Natural killer cell (primary cell): ENCODE measurements around the gene AKR1A1. TPM values are rescaled to one million over a fixed set of nuclear protein-coding genes. Genes with fewer than 3 reads are reported as not detected.

Experiments used
- ATAC-seq, 3 donors: fragments of 150-1000 bp in 2 of 3; fragments of 200-7000 bp in 1 of 3; cut with Tn5 transposase; 1 replicate in 1 of 3; 2 replicates in 2 of 3; pipeline ENCODE4 v1.10.0; 2021; ENCODE audit warnings: mild to moderate bottlenecking in 2 of 3, moderate library complexity in 2 of 3
- DNase-seq, 2 donors: peaks; one replicate each; pipeline versions ENCODE4 v3.0.0 to v3.0.0-alpha.2; 2013 to 2021; ENCODE audit warnings: mixed read lengths in 1 of 2
- H3K27ac ChIP-seq: one replicate; pipeline ENCODE4 v1.5.1; 2013; ENCODE audit warnings: mild to moderate bottlenecking, low read length
- H3K27me3 ChIP-seq: one replicate; pipeline ENCODE4 v1.6.1; 2013; ENCODE audit warnings: low read length; ENCODE audit not compliant: control insufficient read depth, insufficient read depth
- H3K36me3 ChIP-seq: one replicate; pipeline ENCODE4 v1.6.1; 2013; ENCODE audit warnings: low read length; ENCODE audit not compliant: control insufficient read depth, insufficient read depth
- H3K4me1 ChIP-seq: one replicate; pipeline ENCODE4 v1.6.1; 2013; ENCODE audit warnings: low read length; ENCODE audit not compliant: control insufficient read depth, insufficient read depth
- H3K4me3 ChIP-seq: one replicate; pipeline ENCODE4 v1.5.1; 2013; ENCODE audit warnings: low read length
- H3K9me3 ChIP-seq: one replicate; pipeline ENCODE4 v1.6.1; 2013; ENCODE audit warnings: low read length; ENCODE audit not compliant: control insufficient read depth, insufficient read depth
- H3K27ac Mint-ChIP-seq, 2 donors: one replicate each; pipeline ENCODE4 v1.8.0; 2022; ENCODE audit warnings: mild to moderate bottlenecking in 2 of 2, mixed read lengths in 2 of 2, moderate library complexity in 1 of 2
- H3K27me3 Mint-ChIP-seq, 2 donors: one replicate each; pipeline ENCODE4 v1.8.0; 2022; ENCODE audit warnings: low read depth in 2 of 2, mixed read lengths in 2 of 2
- H3K36me3 Mint-ChIP-seq: one replicate; pipeline ENCODE4 v1.8.0; 2022; ENCODE audit warnings: mixed read lengths
- H3K4me1 Mint-ChIP-seq, 2 donors: one replicate each; pipeline ENCODE4 v1.8.0; 2022; ENCODE audit warnings: mixed read lengths in 2 of 2
- H3K4me3 Mint-ChIP-seq: one replicate; pipeline ENCODE4 v1.8.0; 2022; ENCODE audit warnings: mild to moderate bottlenecking, moderate library complexity, mixed read lengths
- H3K9me3 Mint-ChIP-seq, 2 donors: one replicate each; pipeline ENCODE4 v1.8.0; 2022; ENCODE audit warnings: mixed read lengths in 2 of 2
- CTCF ChIP-seq: fragments of 200-600 bp; IDR thresholded peaks from one replicate; pipeline ENCODE4 v1.8.0; 2022; ENCODE audit warnings: antibody characterized with exemption
- WGBS: methylation state at CpG from one replicate; pipeline ENCODE4 v1.1.7; 2013; ENCODE audit warnings: missing lambda C conversion rate; ENCODE audit not compliant: insufficient coverage; 5-methylcytosine and 5-hydroxymethylcytosine counted together
- intact Hi-C: fragments of 100-400 bp; cut with micrococcal nuclease; formaldehyde crosslinking; loops from one replicate; pipeline ENCODE4 v1.14.2; 2022
- total RNA-seq, 4 donors: library from RNA; stranded (reverse); fragments of 120-200 nt in 1 of 4; gene quantifications; one replicate each; pipeline versions ENCODE4 v1.2.3 to v1.2.4, GENCODE V29; 2013 to 2022

The AKR1A1 gene
- 10 to 100 TPM; 45.7 to 54.2 (median 53.9) TPM for total RNA-seq
- 73.5 TPM for total RNA-seq (2013)

GRCh38 chr1:45550401-45551351 is at the start of gene AKR1A1:
Gene AKR1A1 (plus strand): TSS chr1:45550826. CDS start chr1:45561795, 10,969 bp downstream.
- peak within 1 kb of the TSS; percentile 83 for H3K27ac ChIP-seq

GRCh38 chr1:45501505-45501859 is 49.1 kb upstream of the AKR1A1 start:
- TF ChIP-seq CTCF = no peak
- H3K36me3 Mint-ChIP-seq = no peaks in the 10 kb centered on the region
- no peaks in the 10 kb centered on the region for H3K9me3 ChIP-seq
- no peak overlapping the region for H3K27ac Mint-ChIP-seq
- peaks cover 26 to 28% of the 10 kb centered on the region in 2 donors for H3K4me1 Mint-ChIP-seq
- no peak overlapping the region for H3K4me3 ChIP-seq
- peaks cover 17% of the 10 kb centered on the region for H3K4me1 ChIP-seq
- 94% methylated on average over 2 of the region's 2 CpGs for WGBS
- H3K9me3 Mint-ChIP-seq = no peaks in the 10 kb centered on the region
- H3K27me3 Mint-ChIP-seq = no peaks in the 10 kb centered on the region
- H3K36me3 ChIP-seq = no peaks in the 10 kb centered on the region
- no peak overlapping the region for H3K27ac ChIP-seq
- intact Hi-C loops = loop anchor here (2.0 kb wide), 1 partner anchor 49 kb away; the partner anchor contains the start of gene AKR1A1
- no peaks in the 10 kb centered on the region for H3K27me3 ChIP-seq
- no peak for ATAC-seq
- no peak overlapping the region for H3K4me3 Mint-ChIP-seq
- no peak for DNase-seq

More at GRCh38 chr1:45550401-45551351, at the start of gene AKR1A1:
- peak within 1 kb of the TSS; percentile 71 for H3K4me3 ChIP-seq
- no peak for TF ChIP-seq CTCF
- peaks cover 14% of the 10 kb centered on the region for H3K4me1 ChIP-seq
- no peaks in the 10 kb centered on the region for H3K9me3 Mint-ChIP-seq
- peaks cover 4 to 5% of the 10 kb centered on the region in 2 donors for H3K27me3 Mint-ChIP-seq
- 1% methylated on average over 47 of the region's 47 CpGs for WGBS
- H3K4me3 Mint-ChIP-seq = peak within 1 kb of the TSS; percentile 96
- intact Hi-C loops = loop anchor here (2.0 kb wide), 2 partner anchors 34 to 50 kb away; partner anchors contain the start of genes CCDC163, MMACHC and NASP
- H3K36me3 ChIP-seq = peaks cover 4% of the 10 kb centered on the region
- H3K4me1 Mint-ChIP-seq = peaks cover 20 to 23% of the 10 kb centered on the region in 2 donors
- H3K27me3 ChIP-seq = no peaks in the 10 kb centered on the region
- ATAC-seq (peak; percentile 93 to 97 (median 94)), DNase-seq (peak; percentile 84 to 94)
- no peaks in the 10 kb centered on the region for H3K9me3 ChIP-seq
- H3K36me3 Mint-ChIP-seq = no peaks in the 10 kb centered on the region
- peak within 1 kb of the TSS; percentile 91 to 94 for H3K27ac Mint-ChIP-seq

DNA sequence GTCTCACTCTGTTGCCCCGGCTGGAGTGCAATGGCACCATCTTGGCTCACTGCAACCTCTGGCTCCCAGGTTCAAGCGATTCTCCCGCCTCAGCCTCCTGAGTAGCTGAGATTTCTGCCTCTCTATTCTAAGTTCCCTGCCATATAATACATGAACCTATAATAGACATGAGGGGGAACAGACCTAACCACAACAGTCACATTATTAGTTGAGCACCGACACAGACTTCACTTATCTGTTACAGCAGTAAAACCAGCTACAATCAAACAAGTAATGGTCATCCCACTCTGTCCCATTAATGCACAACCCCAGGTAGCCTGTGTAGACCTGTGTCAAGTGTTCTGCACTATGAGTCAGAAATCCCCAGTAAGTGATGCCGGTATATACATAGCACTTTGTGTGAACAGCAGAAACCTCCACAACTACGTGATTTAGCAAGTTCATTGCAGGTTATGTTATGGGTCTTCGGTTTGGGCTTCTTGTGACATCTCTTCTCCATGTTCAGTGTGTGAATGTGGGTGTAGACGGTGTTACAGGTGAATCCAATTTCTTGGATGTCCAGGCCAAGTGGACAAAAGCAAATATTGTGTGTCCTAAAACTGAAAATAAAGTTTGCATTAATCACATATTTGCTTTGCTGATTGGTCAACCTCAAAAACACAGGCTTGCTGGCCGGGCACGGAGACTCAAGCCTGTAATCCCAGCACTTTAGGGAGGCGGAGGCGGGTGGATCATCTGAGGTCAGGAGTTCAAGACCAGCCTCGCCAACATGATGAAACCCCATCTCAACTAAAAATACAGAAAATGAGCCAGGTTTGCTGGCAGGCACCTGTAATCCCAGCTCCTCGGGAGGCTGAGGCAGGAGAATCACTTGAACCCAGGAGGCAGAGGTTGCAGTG is 46.9 kb upstream of the AKR1A1 start:
- H3K36me3 Mint-ChIP-seq = no peaks in the 10 kb centered on the region
- no peak overlapping the region for H3K27ac Mint-ChIP-seq
- ATAC-seq (no peak), DNase-seq (no peak)
- Histone ChIP-seq H3K27me3 (no peaks in the 10 kb centered on the region), H3K4me1 (peaks cover 17% of the 10 kb centered on the region), H3K27ac (no peak overlapping the region), H3K4me3 (no peak overlapping the region), H3K36me3 (peaks cover 7% of the 10 kb centered on the region), H3K9me3 (no peaks in the 10 kb centered on the region)
- peaks cover 24 to 26% of the 10 kb centered on the region in 2 donors for H3K4me1 Mint-ChIP-seq
- H3K4me3 Mint-ChIP-seq = no peak overlapping the region
- intact Hi-C loops = no loop called here
- no peaks in the 10 kb centered on the region for H3K9me3 Mint-ChIP-seq
- WGBS = 92% methylated on average over 14 of the region's 14 CpGs
- no peaks in the 10 kb centered on the region for H3K27me3 Mint-ChIP-seq
- TF ChIP-seq CTCF = no peak
